Activated naive CD4-positive, alpha-beta T cell treated with anti-CD3 and anti-CD28 coated beads, Interleukin-2, amount 50 U/mL, for 16 hours (primary cell): ENCODE data around the gene OR6T1.

ENCODE experiments used
- DNase-seq: peaks from one replicate; pipeline ENCODE4 v3.0.0-alpha.2; 2020

Gene OR6T1, protein sequence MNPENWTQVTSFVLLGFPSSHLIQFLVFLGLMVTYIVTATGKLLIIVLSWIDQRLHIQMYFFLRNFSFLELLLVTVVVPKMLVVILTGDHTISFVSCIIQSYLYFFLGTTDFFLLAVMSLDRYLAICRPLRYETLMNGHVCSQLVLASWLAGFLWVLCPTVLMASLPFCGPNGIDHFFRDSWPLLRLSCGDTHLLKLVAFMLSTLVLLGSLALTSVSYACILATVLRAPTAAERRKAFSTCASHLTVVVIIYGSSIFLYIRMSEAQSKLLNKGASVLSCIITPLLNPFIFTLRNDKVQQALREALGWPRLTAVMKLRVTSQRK

DNA sequence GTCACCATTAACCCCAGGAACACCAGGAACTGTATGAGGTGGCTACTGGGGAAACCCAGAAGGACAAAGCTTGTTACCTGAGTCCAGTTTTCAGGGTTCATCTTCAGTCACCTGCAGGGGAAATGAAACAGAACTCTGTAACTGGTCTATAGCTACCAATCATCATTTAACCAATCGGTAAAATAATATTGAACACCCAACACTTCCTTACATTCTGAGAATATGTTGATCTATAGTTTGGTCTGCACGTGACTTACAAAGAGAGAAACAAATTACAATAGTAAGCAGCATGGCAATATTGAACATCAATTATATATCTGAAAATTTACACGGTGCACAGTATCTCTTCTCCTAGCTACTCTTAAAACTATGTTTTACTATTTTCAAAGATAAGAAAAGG, at the start of gene OR6T1:
Gene OR6T1 (minus strand): TSS at position 101 of the 400 bp plus-strand sequence. CDS start 0 bp downstream, at position 101.
- no peak for DNase-seq

DNA sequence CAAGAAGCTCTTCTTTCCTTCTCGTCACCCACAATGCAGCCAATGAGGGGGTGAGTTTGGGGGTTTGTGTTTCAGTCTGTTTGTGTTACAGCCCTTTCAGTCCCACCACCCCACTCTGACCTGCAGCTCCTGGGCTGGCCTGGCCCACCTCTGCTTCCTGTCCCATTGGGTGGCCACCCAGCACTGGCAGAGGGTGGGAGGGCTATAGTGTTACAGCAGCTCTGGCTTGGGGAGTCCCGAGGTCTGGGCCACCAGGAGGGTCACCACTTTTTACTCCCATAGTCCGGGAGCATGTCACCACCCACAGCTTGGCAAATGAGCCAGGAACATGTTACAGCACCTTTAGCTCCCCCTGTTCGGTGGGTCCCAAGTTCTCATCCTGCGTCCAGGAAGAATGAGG, 35.7 kb upstream of the OR6T1 start:
- DNase-seq, result no peak

DNA sequence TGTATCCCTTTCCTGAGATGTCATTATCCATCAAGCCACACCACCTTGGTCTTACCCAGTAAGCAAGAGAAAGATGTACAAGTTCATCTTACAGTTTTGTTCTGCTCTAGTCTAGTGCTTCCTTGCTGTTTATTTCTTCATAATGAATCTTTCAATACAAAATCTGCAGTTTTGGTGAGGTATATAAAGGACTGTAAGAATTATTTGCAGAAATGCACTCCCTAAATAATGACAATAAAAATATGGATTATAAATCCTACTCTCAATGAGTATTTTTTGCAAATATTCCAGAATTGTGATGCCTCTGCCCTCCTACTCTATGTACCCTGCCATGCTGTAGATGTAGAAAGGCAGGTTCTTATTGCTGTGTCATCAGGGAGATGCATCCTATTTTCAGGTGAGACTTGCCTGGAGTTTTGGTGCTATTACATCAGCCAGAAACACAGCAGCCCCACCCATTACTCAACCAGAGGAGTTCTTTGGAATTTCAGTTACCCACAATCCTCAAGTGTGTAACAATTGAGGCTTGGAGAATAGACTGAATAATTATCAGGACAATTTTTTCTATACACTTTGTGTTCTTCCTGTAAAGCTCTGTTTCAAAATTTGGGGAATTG, 34.2 kb upstream of the OR6T1 start, which contains the start of gene OR10S1:
Gene OR10S1 (minus strand): TSS at position 51 of the 617 bp plus-strand sequence. CDS start 117 bp downstream, outside the sequence.
- DNase-seq, result no peak

DNA sequence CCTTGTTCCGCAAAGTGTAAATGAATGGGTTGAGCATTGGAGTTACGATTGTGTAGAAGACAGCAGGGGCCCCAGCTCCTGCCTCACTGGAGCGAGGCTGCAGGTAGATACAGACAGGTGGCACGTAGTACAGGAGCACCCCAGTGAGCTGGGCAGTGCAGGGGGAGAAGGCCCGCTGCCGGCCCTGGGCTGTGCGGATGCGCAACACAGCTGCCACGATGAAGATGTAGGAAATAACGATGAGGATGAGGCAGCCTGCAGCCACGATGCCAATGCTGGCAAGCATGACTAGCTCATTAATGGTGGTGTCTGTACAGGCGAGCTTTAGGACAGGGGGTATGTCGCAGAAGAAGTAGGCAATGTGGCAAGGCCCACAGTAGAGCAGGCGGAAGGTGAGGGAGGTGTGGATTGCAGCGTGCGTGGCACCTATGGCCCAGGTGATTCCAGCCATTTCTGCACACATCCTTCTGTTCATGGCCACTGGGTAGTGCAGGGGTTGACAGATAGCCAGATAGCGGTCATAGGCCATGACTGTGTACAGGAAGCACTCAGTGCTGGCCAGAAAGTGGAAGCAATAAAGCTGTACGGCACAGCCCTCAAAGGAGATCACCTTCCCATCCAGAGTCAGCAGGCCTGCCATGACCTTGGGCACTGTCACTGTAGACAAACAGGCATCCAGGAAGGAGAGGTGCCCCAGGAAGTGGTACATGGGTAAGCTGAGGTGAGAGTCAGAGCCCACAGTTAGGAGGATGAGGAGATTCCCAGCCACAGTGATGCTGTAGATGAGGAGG, 33.3 kb upstream of the OR6T1 start:
- DNase-seq, result no peak

DNA sequence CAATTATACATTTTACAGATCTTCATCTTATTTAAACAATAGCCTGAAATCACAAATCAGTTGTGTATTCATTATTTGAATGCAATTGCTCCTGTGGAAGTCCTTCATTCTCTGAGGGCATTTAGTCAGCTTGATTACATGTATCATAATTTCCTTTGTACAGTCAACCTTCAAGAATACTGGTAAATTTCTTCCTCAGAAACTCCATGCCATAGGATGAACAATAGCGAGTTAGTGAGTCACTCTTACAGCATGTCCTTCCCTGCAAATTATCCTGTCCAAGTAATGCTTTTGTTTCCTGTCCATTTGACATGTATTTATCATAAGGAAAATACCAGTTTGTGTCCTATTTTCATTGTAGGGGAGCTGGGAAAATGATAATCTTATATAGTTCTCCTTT, 30.2 kb upstream of the OR6T1 start:
- no peak for DNase-seq

DNA sequence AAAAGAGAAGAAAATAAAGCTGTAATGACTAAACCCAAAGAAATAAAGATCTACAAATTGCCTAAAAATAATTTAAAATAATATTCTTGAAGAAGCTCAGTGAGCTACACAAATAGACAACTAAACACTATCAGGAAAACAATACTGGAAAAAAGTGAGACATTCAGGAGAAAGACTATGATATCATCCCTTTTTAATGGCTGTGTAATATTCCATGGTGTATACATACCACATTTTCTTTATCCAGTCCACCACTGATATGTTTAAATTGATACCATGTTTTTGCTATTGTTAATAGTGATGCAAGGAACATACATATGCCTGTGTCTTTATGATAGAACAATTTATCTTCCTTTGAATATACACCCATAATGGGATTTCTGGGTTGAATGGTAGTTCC, 13.1 kb upstream of the OR6T1 start:
- no peak for DNase-seq

DNA sequence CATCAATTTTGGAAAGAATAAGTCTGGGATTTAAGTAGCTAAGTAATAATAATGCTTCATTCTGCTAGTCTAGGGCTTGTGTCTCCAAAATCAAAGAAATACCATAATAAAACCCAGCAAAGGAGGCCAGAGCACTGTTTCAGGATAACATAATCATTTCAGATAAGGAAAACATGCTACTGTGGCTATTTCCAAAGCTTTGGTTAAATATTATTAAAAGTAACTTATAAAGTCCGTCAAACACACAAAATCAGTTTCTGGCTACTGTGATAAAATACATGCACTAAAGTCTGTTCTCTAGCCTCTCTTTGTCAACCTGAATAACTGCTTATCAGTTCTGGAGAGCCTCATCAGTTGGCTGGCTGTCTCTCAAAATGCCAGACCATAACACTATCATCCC, 1.5 kb upstream of the OR6T1 start:
- DNase-seq, result no peak

DNA sequence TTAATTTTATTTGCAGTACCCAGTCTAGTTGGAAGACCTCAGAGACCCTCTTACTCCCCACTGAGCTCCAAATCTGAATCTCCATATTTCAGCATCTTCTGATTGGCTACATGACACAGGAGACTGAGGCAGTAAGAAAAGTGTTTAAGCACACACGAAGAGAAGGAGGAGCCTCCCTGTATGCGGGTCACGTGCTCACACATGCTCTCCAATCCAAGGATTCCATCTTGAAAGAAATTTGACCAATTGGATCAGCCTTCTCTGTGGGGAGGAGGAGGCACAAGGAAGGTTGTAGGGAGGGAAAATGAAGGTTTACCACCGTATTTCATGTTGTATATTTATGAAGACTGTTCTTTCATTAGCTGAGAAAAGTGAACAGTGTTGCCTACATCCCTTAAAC, 1.2 kb downstream of the OR6T1 start:
- no peak for DNase-seq

DNA sequence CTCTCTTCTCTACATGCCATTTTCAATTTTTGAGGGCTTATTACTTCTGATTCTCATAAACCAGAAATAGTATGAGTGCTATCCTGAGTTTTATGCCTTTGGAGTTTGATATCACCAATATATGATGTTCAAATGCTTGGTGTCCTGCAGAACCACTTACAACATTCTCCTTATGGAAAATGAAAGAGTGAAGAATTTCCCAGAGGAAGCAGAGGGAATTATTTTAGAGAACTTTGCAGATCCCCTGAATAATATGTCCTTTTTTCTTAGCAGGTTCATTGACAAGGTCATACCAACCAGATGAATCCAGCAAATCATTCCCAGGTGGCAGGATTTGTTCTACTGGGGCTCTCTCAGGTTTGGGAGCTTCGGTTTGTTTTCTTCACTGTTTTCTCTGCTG, 4.3 kb downstream of the OR6T1 start, which contains the start of gene OR4D5:
Gene OR4D5 (plus strand): TSS at position 301 of the 400 bp plus-strand sequence. CDS start 0 bp downstream, at position 301.
- DNase-seq, result no peak

DNA sequence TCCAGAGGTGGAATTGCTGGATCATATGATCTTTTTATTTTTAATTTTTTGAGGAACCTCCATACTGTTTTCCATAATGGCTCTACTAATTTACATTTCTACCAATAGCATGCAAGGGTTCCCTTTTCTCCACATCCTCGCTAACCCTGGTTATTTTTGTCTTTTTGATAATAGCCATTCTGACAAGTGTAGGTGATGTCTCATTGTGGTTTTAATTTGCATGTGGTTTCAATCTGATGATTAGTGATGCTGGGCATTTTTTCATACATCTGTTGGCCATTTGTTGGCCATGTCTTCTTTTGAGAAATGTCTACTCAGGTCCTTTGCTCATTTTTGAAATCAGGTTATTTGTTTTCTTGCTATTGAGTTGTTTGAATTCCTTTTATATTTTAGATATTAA, 19.6 kb downstream of the OR6T1 start:
- DNase-seq, result no peak

DNA sequence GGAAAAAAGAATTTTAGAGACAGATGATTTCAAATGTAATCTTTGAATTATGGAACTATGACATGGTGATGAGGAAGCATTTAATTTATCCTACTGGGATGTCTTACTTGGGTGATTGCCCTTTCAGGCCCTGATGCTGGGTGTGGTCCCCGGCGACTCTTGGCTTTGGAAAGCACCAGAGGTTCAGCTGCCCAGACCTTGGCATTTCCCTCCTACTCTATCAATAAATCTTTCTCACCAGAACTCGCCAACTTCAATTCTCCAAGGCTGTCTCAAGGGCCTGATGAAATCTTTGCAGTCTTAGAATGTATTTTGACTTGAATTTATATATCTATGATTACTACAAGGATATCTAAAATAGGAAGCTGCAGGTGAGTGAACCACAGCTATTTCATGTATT, 22.7 kb downstream of the OR6T1 start:
- no peak for DNase-seq

DNA sequence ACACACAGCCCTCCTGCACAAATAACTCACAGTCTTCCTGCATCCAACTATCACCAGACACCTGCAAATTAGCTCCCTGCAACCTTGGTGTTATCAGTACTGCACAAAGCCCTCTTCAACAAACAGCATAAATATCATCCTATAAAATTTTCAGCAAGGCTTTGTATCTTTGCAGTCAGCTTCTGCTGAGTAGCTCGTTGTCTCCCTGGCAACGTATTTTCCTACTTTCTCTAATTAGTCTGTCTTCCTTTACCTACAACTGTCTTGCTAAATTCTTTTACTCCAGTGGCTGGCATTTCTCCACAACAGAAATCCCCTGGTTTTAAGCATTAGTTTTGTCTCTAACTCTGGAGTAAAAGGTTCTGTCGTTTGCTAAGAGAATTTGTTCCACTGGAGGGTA, 37.8 kb downstream of the OR6T1 start:
- DNase-seq, result no peak

DNA sequence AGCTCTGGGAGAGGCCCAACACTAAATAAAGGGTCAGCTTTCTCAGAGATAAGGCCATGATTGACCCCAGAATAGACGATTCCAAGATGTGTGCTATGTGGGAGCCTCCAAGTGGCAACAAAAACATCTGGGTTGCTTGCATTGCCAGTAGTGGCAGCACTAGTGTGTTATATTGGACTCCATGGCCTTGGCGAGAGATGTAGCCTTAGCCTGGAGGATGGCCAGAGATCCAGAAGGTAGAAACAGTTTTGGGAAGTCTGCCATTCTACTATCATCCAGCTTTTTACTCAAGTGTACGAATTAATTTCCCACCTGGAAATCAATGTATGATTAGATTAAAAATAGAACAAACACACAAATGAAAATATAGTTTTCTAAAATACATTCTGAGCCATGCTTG, 38.7 kb downstream of the OR6T1 start:
- DNase-seq, result no peak

DNA sequence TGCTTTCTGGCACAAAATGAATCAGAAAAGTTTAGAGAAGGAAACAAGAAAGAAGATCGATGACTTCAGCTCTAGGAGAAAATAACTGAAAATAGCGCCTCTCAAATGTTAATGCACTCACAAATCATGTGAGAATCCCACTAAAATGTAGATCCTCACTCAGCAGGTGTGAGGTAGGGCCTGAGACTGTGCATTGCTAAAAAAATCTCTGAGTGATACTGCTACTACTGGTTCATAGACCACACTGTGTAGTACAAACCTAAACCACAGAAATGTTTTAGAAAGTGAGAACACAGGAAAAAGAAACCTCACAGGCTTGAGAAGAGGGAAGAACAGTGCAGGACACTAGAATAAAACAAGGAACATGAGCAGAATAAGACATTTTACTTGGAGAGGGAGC, 39.7 kb downstream of the OR6T1 start:
- DNase-seq, result no peak

DNA sequence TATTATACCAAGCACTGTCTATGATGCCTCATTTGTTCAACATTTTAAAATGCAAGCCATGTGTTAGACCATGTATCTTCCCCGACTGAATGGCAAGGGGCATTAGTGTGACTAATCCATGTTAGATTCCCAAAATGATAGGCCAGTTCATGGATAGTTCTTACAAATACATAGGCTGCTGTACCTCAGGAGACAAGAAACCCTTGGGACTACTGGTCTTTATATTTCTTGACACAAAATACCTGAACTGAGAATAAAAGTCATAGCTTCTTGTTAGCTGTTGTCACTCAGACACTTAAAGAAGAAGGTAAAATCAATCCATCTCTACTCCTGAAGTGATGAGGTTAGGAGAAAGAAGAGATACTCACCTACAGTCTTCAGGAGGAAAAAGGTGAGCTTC, 41.8 kb downstream of the OR6T1 start, which contains the start of gene OR8D4:
Gene OR8D4 (plus strand): TSS at position 301 of the 400 bp plus-strand sequence. CDS start 4,265 bp downstream, outside the sequence.
- DNase-seq, result no peak

DNA sequence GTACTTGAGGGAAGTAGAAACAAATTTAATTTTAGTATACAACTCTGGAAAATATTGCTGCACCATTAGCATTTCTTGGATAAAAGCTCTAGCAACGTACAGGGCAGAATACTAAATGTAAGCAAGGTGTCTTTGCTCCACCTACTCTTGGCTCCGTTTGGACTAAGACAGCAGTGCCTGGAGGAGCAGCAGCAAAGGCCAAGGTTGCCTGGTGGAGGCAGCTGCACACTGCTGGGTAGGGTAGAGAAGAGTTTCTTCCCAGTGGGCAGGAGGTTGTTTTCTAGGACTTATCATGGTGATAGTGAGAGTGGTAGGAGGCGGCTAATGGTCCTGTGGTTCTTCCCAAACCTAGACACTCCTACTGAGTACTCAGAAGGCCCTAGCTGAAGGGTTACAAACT, 43.8 kb downstream of the OR6T1 start:
- no peak for DNase-seq
